HCT116 (cell line): ENCODE measurements around the gene ADGRD1. TPM values are rescaled to one million over a fixed set of nuclear protein-coding genes. Genes with fewer than 3 reads are reported as not detected.

Experiments
- ATAC-seq: fragments of 200-7000 bp; cut with Tn5 transposase; 2 replicates; pipeline ENCODE4 v1.9.1; 2020; ENCODE audit warnings: mild to moderate bottlenecking, moderate library complexity
- BruUV-seq: library from RNA; stranded (reverse); fragments of 400-500 nt; replicated peaks from 2 replicates; lab custom pipeline; 2021; lab: Mats Ljungman, UMichigan
- CTCF ChIA-PET: fragments of 300-600 bp; sonication (Branson Sonifier 250); formaldehyde crosslinking; loops from one replicate; lab custom pipeline; 2021; ENCODE audit warnings: antibody characterized with exemption; lab: Charles Lee
- POLR2A ChIA-PET: fragments of 300-600, 350-600 bp; sonication (Branson Sonifier 250); formaldehyde crosslinking; loops from one replicate; lab custom pipeline; 2021; ENCODE audit warnings: antibody characterized with exemption; lab: Charles Lee
- RAD21 ChIA-PET, 2 experiments: fragments of 300-600 bp; sonication (Branson Sonifier 250); formaldehyde crosslinking; loops; one replicate each; lab custom pipeline; 2023; ENCODE audit warnings: low total read pairs in 2 of 2; ENCODE audit not compliant: uncharacterized antibody in 2 of 2, unreplicated experiment in 2 of 2, low non-redundant PET in 1 of 2; lab: Charles Lee
- DNase-seq: peaks from one replicate; pipeline ENCODE4 v3.0.0-alpha.2; 2010; ENCODE audit warnings: low read depth, low spot score
- H2AFZ ChIP-seq: fragments of 200-600 bp; shearing (Covaris generic), sonication (generic); 2 replicates; pipeline ENCODE4 v1.6.1; 2017; ENCODE audit warnings: low read depth, mixed run types, mixed read lengths, antibody characterized with exemption, low read length; ENCODE audit not compliant: poor library complexity, severe bottlenecking
- H3K27ac ChIP-seq: 2 replicates; pipeline ENCODE4 v1.5.1; 2012; ENCODE audit warnings: low read depth, low read length
- H3K27me3 ChIP-seq: fragments of 200-600 bp; sonication (generic); 2 replicates; pipeline ENCODE4 v1.6.1; 2016; ENCODE audit warnings: mixed run types, low read length, mixed read lengths; ENCODE audit not compliant: insufficient read depth
- H3K36me3 ChIP-seq, 2 experiments: fragments of 200-500 bp in 1 of 2; fragments of 200-600 bp in 1 of 2; sonication (Bioruptor generic) in 1 of 2; sonication (generic) in 1 of 2; 2 replicates each; pipeline versions ENCODE4 v1.5.1 to v1.6.1; 2014 to 2016; ENCODE audit warnings: low read length in 2 of 2, inconsistent platforms in 1 of 2, mixed read lengths in 1 of 2, mixed run types in 1 of 2; ENCODE audit not compliant: insufficient read depth in 2 of 2, control insufficient read depth in 1 of 2
- H3K4me1 ChIP-seq, 2 experiments: fragments of 200-600 bp in 1 of 2; sonication (generic) in 1 of 2; 2 replicates each; pipeline versions ENCODE4 v1.5.1 to v1.6.1; 2012 to 2017; ENCODE audit warnings: low read length in 2 of 2, inconsistent platforms in 1 of 2, mild to moderate bottlenecking in 1 of 2, mixed read lengths in 1 of 2, mixed run types in 1 of 2, moderate library complexity in 1 of 2; ENCODE audit not compliant: insufficient read depth in 2 of 2, control insufficient read depth in 1 of 2
- H3K4me2 ChIP-seq: fragments of 200-600 bp; sonication (generic); 2 replicates; pipeline ENCODE4 v1.6.1; 2017; ENCODE audit warnings: mixed run types, low read length, mixed read lengths
- H3K4me3 ChIP-seq, 2 experiments: fragments of 200-600 bp in 1 of 2; sonication (generic) in 1 of 2; replicated peaks in 1 of 2; 2 replicates each; pipeline ENCODE4 v1.5.1; 2011 to 2016; ENCODE audit warnings: low read length in 2 of 2, control low read depth in 1 of 2, low read depth in 1 of 2, mild to moderate bottlenecking in 1 of 2, mixed read lengths in 1 of 2, mixed run types in 1 of 2
- H3K79me2 ChIP-seq: fragments of 200-600 bp; sonication (generic); 2 replicates; pipeline ENCODE4 v1.6.1; 2017; ENCODE audit warnings: mild to moderate bottlenecking, mixed run types, low read length, moderate library complexity, mixed read lengths; ENCODE audit not compliant: insufficient read depth
- H3K9ac ChIP-seq: fragments of 200-600 bp; sonication (generic); 2 replicates; pipeline ENCODE4 v1.6.1; 2016; ENCODE audit warnings: low read length, mixed read lengths
- H3K9me2 ChIP-seq: fragments of 200-600 bp; sonication (generic), shearing (Covaris generic); 2 replicates; pipeline ENCODE4 v1.6.1; 2017; ENCODE audit warnings: mixed run types, mild to moderate bottlenecking, moderate library complexity; ENCODE audit not compliant: insufficient read depth
- H3K9me3 ChIP-seq, 2 experiments: fragments of 200-500 bp in 1 of 2; fragments of 200-600 bp in 1 of 2; sonication (Bioruptor generic) in 1 of 2; sonication (generic) in 1 of 2; 2 replicates each; pipeline ENCODE4 v1.6.1; 2014 to 2017; ENCODE audit warnings: low read length in 2 of 2, mixed read lengths in 2 of 2, inconsistent platforms in 1 of 2, low read depth in 1 of 2, mild to moderate bottlenecking in 1 of 2, mixed run types in 1 of 2, moderate library complexity in 1 of 2; ENCODE audit not compliant: control insufficient read depth in 1 of 2, insufficient read depth in 1 of 2
- H4K20me1 ChIP-seq: fragments of 200-600 bp; sonication (generic), shearing (Covaris generic); 2 replicates; pipeline ENCODE4 v1.6.1; 2017; ENCODE audit warnings: mixed run types, mild to moderate bottlenecking, moderate library complexity; ENCODE audit not compliant: insufficient read depth
- CBX3 ChIP-seq: IDR thresholded peaks from 2 replicates; pipeline ENCODE4 v1.6.1; 2012; ENCODE audit warnings: low read depth
- CEBPB ChIP-seq: IDR thresholded peaks from 2 replicates; pipeline ENCODE4 v1.6.1; 2012; ENCODE audit warnings: low read depth
- ELF1 ChIP-seq: IDR thresholded peaks from 2 replicates; pipeline ENCODE4 v1.6.1; 2012; ENCODE audit warnings: low read depth, borderline replicate concordance
- EZH2 ChIP-seq: fragments of 200-600 bp; sonication (generic); IDR thresholded peaks from 2 replicates; pipeline ENCODE4 v1.6.1; 2017; ENCODE audit warnings: antibody characterized with exemption, mixed run types
- EZH2phosphoT487 ChIP-seq: fragments of 200-600 bp; IDR thresholded peaks from 2 replicates; pipeline ENCODE4 v1.6.1; 2018; ENCODE audit warnings: antibody characterized with exemption, borderline replicate concordance
- POLR2A ChIP-seq: IDR thresholded peaks from 2 replicates; pipeline ENCODE4 v1.7.0; 2011; ENCODE audit warnings: borderline replicate concordance; ENCODE audit not compliant: insufficient read depth, insufficient read length; ENCODE audit errors: extremely low read depth
- POLR2AphosphoS5 ChIP-seq: IDR thresholded peaks from 2 replicates; pipeline ENCODE4 v1.6.1; 2011; ENCODE audit warnings: mild to moderate bottlenecking, low read depth, low read length, moderate library complexity
- RAD21 ChIP-seq: IDR thresholded peaks from 2 replicates; pipeline ENCODE4 v1.6.1; 2012; ENCODE audit warnings: low read depth, mild to moderate bottlenecking
- SIN3A ChIP-seq: IDR thresholded peaks from 2 replicates; pipeline ENCODE4 v1.6.1; 2012; ENCODE audit warnings: low read depth
- SP1 ChIP-seq: IDR thresholded peaks from 2 replicates; pipeline ENCODE4 v1.6.1; 2012; ENCODE audit warnings: low read depth
- TCF7L2 ChIP-seq: IDR thresholded peaks from 2 replicates; pipeline ENCODE4 v1.7.0; 2011; ENCODE audit warnings: borderline replicate concordance, inconsistent platforms; ENCODE audit not compliant: insufficient read depth, insufficient read length; ENCODE audit errors: extremely low read depth
- YY1 ChIP-seq: IDR thresholded peaks from 2 replicates; pipeline ENCODE4 v1.6.1; 2011; ENCODE audit warnings: low read length, low read depth, moderate library complexity, mild to moderate bottlenecking; ENCODE audit not compliant: insufficient replicate concordance; ENCODE audit errors: extremely low read depth
- ZFX ChIP-seq: fragments of 450-650 bp; IDR thresholded peaks from 2 replicates; pipeline ENCODE4 v1.6.1; 2017
- ZNF274 ChIP-seq: fragments of 200-500 bp; sonication (Bioruptor generic); IDR thresholded peaks from 2 replicates; pipeline ENCODE4 v1.6.1; 2014; ENCODE audit warnings: mild to moderate bottlenecking, low read depth, low read length, inconsistent platforms
- intact Hi-C: fragments of 100-400 bp; cut with micrococcal nuclease; formaldehyde crosslinking; loops from 2 replicates; pipeline ENCODE4 v1.10.0; 2022
- total RNA-seq: library from RNA; stranded (reverse); gene quantifications from one replicate; pipeline ENCODE4 v1.2.1, GENCODE V29; 2021; ENCODE audit not compliant: unreplicated experiment
- TF ChIP-seq, protein P1 (sequence below): IDR thresholded peaks from 2 replicates; pipeline ENCODE4 v1.6.1; 2011; ENCODE audit warnings: mild to moderate bottlenecking, low read length, moderate library complexity; ENCODE audit not compliant: insufficient replicate concordance; ENCODE audit errors: extremely low read depth
- TF ChIP-seq, protein P2 (sequence below): IDR thresholded peaks from 2 replicates; pipeline ENCODE4 v1.6.1; 2012
- TF ChIP-seq, protein P3 (sequence below): IDR thresholded peaks from 2 replicates; pipeline ENCODE4 v1.6.1; 2012

Gene ADGRD1
- total RNA-seq, 1 experiment from 2014 or later = 0.44 TPM

DNA sequence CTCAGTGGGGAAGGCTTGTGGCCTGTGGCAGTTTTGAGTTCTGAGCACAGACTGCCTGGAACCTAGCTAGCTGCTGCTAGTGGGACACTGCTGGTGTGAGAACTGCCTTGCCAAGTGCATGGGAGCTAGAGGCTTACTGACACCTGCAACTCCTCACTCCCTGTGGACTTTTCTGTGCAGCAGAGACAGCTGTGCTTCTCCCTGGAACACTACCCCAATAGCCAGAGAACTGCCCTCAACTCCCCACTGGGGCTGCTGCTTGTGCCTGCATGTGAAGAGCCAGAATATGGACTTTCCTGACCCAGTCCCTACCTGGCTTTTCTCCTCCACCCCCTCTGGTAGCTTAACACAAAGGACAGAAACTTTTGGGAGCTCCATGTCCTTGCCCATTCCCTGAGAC is 222.6 kb downstream of the ADGRD1 start (continued):
- TF ChIP-seq RAD21 = no peak
- TF ChIP-seq TCF7L2 = no peak

DNA sequence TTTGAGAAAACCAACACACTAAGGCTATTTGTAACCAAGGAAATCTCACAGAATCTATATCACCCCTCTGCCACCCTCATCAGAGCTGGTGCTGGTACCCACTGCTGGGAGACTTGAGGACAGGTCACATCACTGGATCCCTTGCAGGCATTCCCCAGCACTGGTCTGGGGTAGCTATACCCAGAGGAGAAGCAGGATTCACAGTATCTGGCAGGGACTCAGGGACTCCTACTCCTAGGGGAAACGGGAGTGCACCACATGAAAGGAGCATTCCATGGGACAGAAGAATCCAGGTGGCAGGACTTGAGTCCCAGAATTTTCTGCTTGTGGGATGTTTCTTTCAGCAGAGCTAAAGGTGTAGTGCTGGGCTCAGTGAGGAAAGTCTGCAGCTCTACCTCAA is 223.2 kb downstream of the ADGRD1 start:
- Histone ChIP-seq H3K4me1 (no peaks in the 10 kb centered on the region), H3K36me3 (no peaks in the 10 kb centered on the region), H3K27me3 (peaks cover 42% of the 10 kb centered on the region), H3K27ac (no peak overlapping the region), H4K20me1 (no peaks in the 10 kb centered on the region), H3K4me3 (no peak overlapping the region), H3K9me2 (no peaks in the 10 kb centered on the region), H2AFZ (no peak overlapping the region)
- intact Hi-C loops = loop anchor here (10.0 kb wide), 1 partner anchor 148 kb away; no protein-coding TSS in a partner anchor
- no peak for ATAC-seq
- no TSS peak for BruUV-seq
- no peak for DNase-seq
- ChIA-PET RAD21 (no interaction called here), CTCF (interaction anchor here (0.9 kb wide), 2 partner anchors 17 to 52 kb away, joined by 3 read pairs; no protein-coding TSS in a partner anchor), POLR2A (no interaction called here)
- TF ChIP-seq CBX3 = no peak
- TF ChIP-seq EZH2 = no peak
- no peak for TF ChIP-seq RAD21
- TF ChIP-seq, protein P1, sequence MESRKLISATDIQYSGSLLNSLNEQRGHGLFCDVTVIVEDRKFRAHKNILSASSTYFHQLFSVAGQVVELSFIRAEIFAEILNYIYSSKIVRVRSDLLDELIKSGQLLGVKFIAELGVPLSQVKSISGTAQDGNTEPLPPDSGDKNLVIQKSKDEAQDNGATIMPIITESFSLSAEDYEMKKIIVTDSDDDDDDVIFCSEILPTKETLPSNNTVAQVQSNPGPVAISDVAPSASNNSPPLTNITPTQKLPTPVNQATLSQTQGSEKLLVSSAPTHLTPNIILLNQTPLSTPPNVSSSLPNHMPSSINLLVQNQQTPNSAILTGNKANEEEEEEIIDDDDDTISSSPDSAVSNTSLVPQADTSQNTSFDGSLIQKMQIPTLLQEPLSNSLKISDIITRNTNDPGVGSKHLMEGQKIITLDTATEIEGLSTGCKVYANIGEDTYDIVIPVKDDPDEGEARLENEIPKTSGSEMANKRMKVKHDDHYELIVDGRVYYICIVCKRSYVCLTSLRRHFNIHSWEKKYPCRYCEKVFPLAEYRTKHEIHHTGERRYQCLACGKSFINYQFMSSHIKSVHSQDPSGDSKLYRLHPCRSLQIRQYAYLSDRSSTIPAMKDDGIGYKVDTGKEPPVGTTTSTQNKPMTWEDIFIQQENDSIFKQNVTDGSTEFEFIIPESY = no peak
- no peak for TF ChIP-seq EZH2phosphoT487
- no peak for TF ChIP-seq POLR2AphosphoS5
- no peak for TF ChIP-seq ZNF274
- TF ChIP-seq ZFX = no peak
- no peak for TF ChIP-seq POLR2A
- TF ChIP-seq, protein P2, sequence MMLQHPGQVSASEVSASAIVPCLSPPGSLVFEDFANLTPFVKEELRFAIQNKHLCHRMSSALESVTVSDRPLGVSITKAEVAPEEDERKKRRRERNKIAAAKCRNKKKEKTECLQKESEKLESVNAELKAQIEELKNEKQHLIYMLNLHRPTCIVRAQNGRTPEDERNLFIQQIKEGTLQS = no peak
- TF ChIP-seq TCF7L2 = no peak
- TF ChIP-seq, protein P3, sequence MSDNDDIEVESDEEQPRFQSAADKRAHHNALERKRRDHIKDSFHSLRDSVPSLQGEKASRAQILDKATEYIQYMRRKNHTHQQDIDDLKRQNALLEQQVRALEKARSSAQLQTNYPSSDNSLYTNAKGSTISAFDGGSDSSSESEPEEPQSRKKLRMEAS = no peak
- no peak for TF ChIP-seq YY1
- TF ChIP-seq SP1 = no peak
- TF ChIP-seq CEBPB = no peak
- TF ChIP-seq SIN3A = no peak
- TF ChIP-seq ELF1 = no peak
- TF ChIP-seq, all 23 proteins: peak for 0
- Histone ChIP-seq H3K9me3 (no peaks in the 10 kb centered on the region), H3K9ac (no peak overlapping the region), H3K79me2 (no peaks in the 10 kb centered on the region), H3K4me2 (no peak overlapping the region)
